Brain microvascular endothelial cell (primary cell): Measurements from ENCODE around the gene LAMTOR4.

Experiments used
- DNase-seq: peaks from one replicate; pipeline ENCODE4 v3.0.0-alpha.2; 2020
- H3K27ac ChIP-seq: fragments of 250-450 bp; sonication (Bioruptor Pico); 2 replicates; pipeline ENCODE4 v1.5.1; 2020; ENCODE audit warnings: mild to moderate bottlenecking, moderate library complexity
- H3K27me3 ChIP-seq: fragments of 250-450 bp; sonication (Bioruptor Pico); replicated peaks from 2 replicates; pipeline ENCODE4 v1.5.1; 2020; ENCODE audit warnings: mild to moderate bottlenecking
- H3K36me3 ChIP-seq: fragments of 250-450 bp; sonication (Bioruptor Pico); replicated peaks from 2 replicates; pipeline ENCODE4 v1.5.1; 2020; ENCODE audit warnings: mild to moderate bottlenecking
- H3K4me3 ChIP-seq: 2 replicates; pipeline ENCODE4 v1.5.1; 2011; ENCODE audit warnings: low read depth, mild to moderate bottlenecking, control low read depth, low read length, moderate library complexity
- in situ Hi-C: cut with HindIII; loops from 2 replicates; pipeline ENCODE4 v1.10.0; 2017; ENCODE audit warnings: low sequenced_read_pairs, low pct_ligation_motif_present
- TF ChIP-seq, protein P1 (sequence below): IDR thresholded peaks from 2 replicates; pipeline ENCODE4 v1.5.1; 2011; ENCODE audit warnings: low read depth, mild to moderate bottlenecking, moderate library complexity, low read length, control low read depth, inconsistent platforms; ENCODE audit errors: missing control alignments

LAMTOR4 gene

DNA sequence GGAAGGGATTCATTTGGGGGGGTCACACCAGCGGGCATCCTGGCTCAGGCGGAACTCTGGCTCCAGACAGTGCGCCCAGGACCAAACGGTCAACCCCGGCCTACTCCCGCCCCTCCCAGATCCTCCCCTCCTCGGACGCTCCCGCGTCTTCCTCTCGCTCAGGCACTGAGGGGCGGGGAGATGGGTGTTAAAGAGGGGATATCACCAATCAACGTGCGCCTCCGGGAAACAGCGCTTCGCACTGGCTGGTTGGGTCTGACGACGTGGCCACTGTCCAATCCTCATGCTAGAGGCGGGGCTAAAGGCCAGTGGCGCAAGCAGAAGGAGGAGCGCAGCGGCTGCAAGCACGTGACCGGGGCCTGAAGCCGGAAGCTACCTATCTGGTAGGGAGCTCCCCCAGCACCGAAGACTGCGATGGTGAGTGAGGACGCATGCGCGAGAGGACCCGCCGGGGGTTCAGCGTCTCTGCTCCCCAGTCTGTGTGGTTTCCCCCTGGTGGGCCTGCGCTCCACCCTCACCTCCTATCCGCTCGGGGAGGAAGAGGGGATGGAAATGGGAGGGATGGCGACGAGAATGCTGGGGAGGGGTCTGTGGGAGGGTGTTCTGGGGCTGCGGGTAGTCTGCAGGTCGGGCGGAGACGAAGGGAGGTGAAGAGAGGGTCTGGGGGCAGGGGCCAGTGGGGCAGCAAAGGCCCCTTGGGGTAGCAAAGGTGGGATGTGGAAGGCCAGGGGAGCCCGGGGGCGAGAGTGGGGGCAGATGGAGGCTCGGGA lies at the start of gene LAMTOR4:
LAMTOR4 (plus strand) TSS at position 360 of the 770 bp plus-strand sequence; CDS start at position 415, 55 bp downstream.
- H3K27ac ChIP-seq, result peak within 1 kb of the TSS; percentile 34
- peak; percentile 99 for DNase-seq
- TF ChIP-seq, protein P1, sequence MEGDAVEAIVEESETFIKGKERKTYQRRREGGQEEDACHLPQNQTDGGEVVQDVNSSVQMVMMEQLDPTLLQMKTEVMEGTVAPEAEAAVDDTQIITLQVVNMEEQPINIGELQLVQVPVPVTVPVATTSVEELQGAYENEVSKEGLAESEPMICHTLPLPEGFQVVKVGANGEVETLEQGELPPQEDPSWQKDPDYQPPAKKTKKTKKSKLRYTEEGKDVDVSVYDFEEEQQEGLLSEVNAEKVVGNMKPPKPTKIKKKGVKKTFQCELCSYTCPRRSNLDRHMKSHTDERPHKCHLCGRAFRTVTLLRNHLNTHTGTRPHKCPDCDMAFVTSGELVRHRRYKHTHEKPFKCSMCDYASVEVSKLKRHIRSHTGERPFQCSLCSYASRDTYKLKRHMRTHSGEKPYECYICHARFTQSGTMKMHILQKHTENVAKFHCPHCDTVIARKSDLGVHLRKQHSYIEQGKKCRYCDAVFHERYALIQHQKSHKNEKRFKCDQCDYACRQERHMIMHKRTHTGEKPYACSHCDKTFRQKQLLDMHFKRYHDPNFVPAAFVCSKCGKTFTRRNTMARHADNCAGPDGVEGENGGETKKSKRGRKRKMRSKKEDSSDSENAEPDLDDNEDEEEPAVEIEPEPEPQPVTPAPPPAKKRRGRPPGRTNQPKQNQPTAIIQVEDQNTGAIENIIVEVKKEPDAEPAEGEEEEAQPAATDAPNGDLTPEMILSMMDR, result no peak
- H3K36me3 ChIP-seq, result peaks cover 7% of the 10 kb centered on the region
- peak within 1 kb of the TSS; percentile 98 for H3K4me3 ChIP-seq
- no peaks in the 10 kb centered on the region for H3K27me3 ChIP-seq
- in situ Hi-C loops, result no loop called here

DNA sequence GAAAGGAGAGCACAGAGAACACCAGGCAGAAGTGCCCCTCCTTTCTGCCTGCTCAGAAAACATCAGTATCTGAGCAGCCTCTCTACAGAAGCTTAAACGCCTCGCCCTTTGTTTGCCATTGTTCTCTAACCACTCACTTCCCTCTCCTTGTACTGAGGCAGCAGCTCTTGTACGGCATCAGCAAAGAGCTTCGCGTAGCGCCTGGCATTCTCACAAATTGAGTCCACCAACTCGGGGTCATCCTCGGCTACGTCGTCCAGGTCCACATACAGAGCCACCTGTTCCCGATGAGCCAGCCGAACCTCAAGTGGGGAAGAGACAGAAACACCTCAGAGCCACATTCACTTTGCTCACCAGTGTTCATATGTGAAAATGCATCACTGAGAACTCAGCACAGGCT lies 49.3 kb upstream of the LAMTOR4 start:
- peak overlapping the region; percentile 93 for H3K27ac ChIP-seq
- no peak for DNase-seq
- H3K4me3 ChIP-seq, result peak overlapping the region; percentile 81
- H3K27me3 ChIP-seq, result no peaks in the 10 kb centered on the region
- TF ChIP-seq, protein P1, result no peak
- in situ Hi-C loops, result loop anchor here (25.0 kb wide), 1 partner anchor 112 kb away; the partner anchor contains the start of gene AZGP1
- H3K36me3 ChIP-seq, result peaks cover 51% of the 10 kb centered on the region

DNA sequence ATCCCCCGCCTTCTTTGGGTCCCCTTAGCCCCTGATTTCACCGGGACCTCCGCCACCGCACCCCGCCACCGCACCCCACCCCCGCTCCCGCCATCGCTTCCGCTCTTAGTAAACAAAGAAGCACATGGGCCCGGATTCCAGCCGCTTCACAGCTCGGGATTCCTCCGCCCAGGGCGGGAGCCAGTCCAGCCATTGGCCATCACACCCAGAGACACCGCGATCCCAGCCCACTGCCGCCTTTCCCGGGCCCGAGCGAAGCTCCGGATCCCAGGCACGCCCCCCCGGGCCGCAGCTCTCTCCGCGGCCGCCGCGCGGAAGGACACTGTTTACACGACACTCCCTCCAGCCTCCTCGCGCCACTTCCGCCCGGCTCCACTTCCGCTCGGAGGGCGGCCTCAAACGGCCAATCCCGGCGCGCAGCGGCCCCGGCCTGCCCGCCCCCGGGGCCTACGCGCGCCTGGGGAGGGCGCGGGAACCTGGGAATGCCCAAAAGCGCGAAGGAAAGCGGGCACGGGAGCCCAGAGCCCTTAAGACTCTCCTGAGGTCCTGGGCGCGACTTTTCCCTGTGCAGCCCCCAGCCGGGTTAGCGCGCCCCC lies 48.2 kb upstream of the LAMTOR4 start:
- H3K27ac ChIP-seq, result peak overlapping the region; percentile 93
- DNase-seq, result peak; percentile 97
- H3K27me3 ChIP-seq, result no peaks in the 10 kb centered on the region
- H3K4me3 ChIP-seq, result peak overlapping the region; percentile 81
- TF ChIP-seq, protein P1, result no peak
- in situ Hi-C loops, result no loop called here
- peaks cover 41% of the 10 kb centered on the region for H3K36me3 ChIP-seq

DNA sequence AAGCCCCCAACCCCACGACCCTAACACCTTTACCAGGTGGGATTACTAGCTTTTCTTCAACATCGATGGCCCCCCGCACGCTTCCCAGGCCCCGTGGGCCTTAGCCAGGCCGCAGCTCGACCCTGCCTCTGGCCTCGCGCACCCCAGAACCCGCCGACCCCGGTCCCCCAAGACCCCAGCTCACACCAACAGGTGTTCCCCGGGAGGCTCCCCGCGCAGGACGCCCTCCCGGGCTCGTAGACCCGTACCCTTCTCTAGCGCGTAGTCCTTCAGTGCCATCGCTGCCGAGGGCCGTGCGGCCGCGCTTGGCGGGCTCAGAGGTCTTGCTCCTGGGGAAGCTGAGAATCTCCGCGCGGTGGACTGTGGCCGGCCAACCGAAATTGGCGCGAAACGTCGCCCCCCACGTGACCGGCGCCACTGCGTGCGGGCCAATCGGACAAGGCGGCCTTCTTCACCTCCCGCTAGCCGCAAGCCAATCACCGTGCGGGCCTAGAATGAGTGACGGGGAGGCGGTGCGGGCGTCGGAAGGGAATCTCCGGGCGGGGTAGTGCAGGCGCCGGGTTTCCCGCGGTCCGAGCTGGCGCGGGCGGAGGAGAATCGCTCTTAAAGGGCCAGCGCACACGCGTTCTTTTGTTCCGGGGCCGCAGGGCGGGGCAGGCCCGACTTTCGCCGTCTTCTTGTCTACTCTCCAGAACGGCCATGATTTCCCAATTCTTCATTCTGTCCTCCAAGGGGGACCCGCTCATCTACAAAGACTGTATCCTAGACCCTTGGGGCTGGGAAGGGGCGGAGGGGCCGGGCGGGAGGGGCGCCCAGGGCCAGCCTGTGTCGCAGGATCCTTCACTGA lies 47.5 kb upstream of the LAMTOR4 start, which contains the start of the genes AP4M1 and MCM7:
AP4M1 (plus strand) TSS at position 628 of the 847 bp plus-strand sequence; CDS start at position 700, 72 bp downstream.
MCM7 (minus strand) TSS at position 382 of the 847 bp plus-strand sequence; CDS start at position 279, 103 bp downstream.
- TF ChIP-seq, protein P1, result no peak
- Histone ChIP-seq H3K27me3 (no peaks in the 10 kb centered on the region), H3K36me3 (peaks cover 34% of the 10 kb centered on the region), H3K27ac (peak within 1 kb of the TSS; percentile 93), H3K4me3 (peak within 1 kb of the TSS; percentile 81)
- DNase-seq, result peak; percentile 98
- in situ Hi-C loops, result no loop called here

DNA sequence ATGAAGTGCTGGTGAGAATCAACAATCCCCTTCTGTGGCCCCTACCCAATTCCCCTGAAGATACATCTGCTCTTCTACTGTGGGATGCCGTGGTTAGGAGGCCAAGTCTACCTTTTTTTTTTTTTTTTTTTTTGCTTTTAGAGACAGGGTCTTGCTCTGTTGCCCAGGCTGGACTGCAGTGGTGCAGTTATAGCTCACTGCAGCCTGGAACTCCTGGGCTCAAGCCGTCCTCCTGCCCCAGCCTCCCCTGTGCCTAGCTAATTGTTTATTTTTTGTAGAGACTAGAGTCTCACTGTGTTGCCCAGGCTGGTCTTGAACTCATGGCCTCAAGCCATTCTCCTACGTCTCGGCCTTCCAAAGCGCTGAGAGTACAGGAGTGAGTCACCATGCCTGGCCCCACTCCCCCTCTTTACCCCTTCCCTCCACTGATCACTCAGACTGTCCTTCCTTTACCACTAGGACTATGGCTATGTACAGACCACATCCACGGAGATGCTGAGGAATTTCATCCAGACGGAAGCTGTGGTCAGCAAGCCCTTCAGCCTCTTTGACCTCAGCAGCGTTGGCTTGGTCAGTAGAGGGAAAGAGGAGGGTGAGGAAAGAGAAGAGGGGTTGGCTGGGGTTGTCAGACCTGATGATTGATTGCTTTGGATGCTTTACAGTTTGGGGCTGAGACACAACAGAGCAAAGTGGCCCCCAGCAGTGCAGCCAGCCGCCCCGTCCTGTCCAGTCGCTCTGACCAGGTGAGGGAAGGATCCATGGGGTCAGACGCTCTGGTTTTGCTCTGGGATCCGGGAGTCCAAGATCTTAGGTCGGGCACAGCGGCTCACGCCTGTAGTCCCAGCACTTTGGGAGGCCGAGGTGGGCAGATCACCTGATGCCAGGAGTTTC lies 45.5 kb upstream of the LAMTOR4 start:
- peak overlapping the region; percentile 40 for H3K27ac ChIP-seq
- peak overlapping the region; percentile 81 for H3K4me3 ChIP-seq
- in situ Hi-C loops, result no loop called here
- DNase-seq, result peak; percentile 89
- TF ChIP-seq, protein P1, result peak; percentile 14
- peaks cover 24% of the 10 kb centered on the region for H3K36me3 ChIP-seq
- H3K27me3 ChIP-seq, result no peaks in the 10 kb centered on the region
